Activated naive CD8-positive, alpha-beta T cell (primary cell): ENCODE measurements around the gene MALRD1.

Source experiments
- H3K27ac Mint-ChIP-seq: one replicate; pipeline ENCODE4 v1.8.0; 2021; ENCODE audit warnings: mixed read lengths
- H3K27me3 Mint-ChIP-seq: one replicate; pipeline ENCODE4 v1.8.0; 2021; ENCODE audit warnings: mixed read lengths
- H3K36me3 Mint-ChIP-seq: one replicate; pipeline ENCODE4 v1.8.0; 2021; ENCODE audit warnings: mixed read lengths
- H3K4me1 Mint-ChIP-seq: one replicate; pipeline ENCODE4 v1.8.0; 2021; ENCODE audit warnings: low read depth, mixed read lengths
- H3K4me3 Mint-ChIP-seq: one replicate; pipeline ENCODE4 v1.8.0; 2021; ENCODE audit warnings: mild to moderate bottlenecking, mixed read lengths
- H3K9me3 Mint-ChIP-seq: one replicate; pipeline ENCODE4 v1.8.0; 2021; ENCODE audit warnings: low read depth, mixed read lengths

MALRD1 gene

GRCh38 chr10:19611775-19612174 is 563.2 kb downstream of the MALRD1 start:
- Mint-ChIP-seq H3K27ac (no peak overlapping the region), H3K27me3 (no peaks in the 10 kb centered on the region), H3K4me1 (no peaks in the 10 kb centered on the region), H3K36me3 (no peaks in the 10 kb centered on the region), H3K9me3 (peaks cover 6% of the 10 kb centered on the region), H3K4me3 (no peak overlapping the region)

DNA sequence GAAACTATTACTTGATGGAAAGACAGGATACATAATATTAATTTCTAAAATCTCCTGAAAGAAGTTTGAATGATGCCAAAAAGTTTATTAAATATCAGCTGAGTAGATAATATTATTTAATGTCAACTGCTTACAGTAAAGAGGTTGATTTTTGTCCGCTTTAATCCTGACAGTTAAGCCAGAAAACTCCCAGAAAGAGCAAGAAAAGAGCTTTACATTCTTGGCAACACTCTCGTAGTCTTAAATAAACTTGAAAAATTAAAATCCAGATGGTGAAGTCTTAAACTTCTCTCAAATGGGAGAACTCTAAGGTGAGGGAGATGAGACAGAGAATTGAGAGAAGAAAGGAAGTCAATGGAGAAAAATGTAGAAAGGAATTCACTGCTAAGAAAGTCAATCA is 568.4 kb downstream of the MALRD1 start:
- H3K4me3 Mint-ChIP-seq: no peak overlapping the region
- H3K27me3 Mint-ChIP-seq: no peaks in the 10 kb centered on the region
- H3K9me3 Mint-ChIP-seq: peaks cover 6% of the 10 kb centered on the region
- no peaks in the 10 kb centered on the region for H3K4me1 Mint-ChIP-seq
- no peak overlapping the region for H3K27ac Mint-ChIP-seq
- H3K36me3 Mint-ChIP-seq: no peaks in the 10 kb centered on the region

DNA sequence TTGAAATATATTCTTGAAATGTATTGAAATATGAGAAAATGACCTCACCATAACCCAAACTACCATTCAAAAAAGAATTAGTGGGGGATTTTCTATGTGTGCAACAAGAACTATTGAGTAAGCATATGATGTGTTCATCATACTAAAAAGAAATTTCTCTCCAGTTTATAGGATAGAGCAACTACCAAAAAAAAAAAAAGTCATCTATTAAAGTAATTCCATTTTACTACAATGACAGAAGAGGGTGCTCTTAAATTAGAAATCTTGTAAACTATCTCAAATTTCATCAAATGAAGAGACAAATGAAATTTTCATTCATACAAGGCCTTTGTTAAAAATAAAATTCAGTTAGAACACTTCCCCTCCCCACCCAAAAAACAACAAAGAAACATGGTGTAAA is 572.2 kb downstream of the MALRD1 start:
- H3K27me3 Mint-ChIP-seq: no peaks in the 10 kb centered on the region
- no peaks in the 10 kb centered on the region for H3K36me3 Mint-ChIP-seq
- no peak overlapping the region for H3K4me3 Mint-ChIP-seq
- H3K4me1 Mint-ChIP-seq: no peaks in the 10 kb centered on the region
- H3K9me3 Mint-ChIP-seq: no peaks in the 10 kb centered on the region
- H3K27ac Mint-ChIP-seq: no peak overlapping the region

GRCh38 chr10:19623321-19623720 is 574.7 kb downstream of the MALRD1 start:
- Mint-ChIP-seq H3K9me3 (no peaks in the 10 kb centered on the region), H3K4me3 (no peak overlapping the region), H3K27ac (no peak overlapping the region), H3K36me3 (no peaks in the 10 kb centered on the region), H3K27me3 (no peaks in the 10 kb centered on the region), H3K4me1 (no peaks in the 10 kb centered on the region)

- Mint-ChIP-seq H3K36me3 (no peaks in the 10 kb centered on the region), H3K27me3 (no peaks in the 10 kb centered on the region), H3K27ac (no peak overlapping the region), H3K4me1 (no peaks in the 10 kb centered on the region), H3K9me3 (no peaks in the 10 kb centered on the region), H3K4me3 (no peak overlapping the region)
Measured at GRCh38 chr10:19626156-19626555, 577.6 kb downstream of the MALRD1 start.

- H3K4me1 Mint-ChIP-seq: no peaks in the 10 kb centered on the region
- no peaks in the 10 kb centered on the region for H3K36me3 Mint-ChIP-seq
- no peaks in the 10 kb centered on the region for H3K9me3 Mint-ChIP-seq
- no peaks in the 10 kb centered on the region for H3K27me3 Mint-ChIP-seq
- H3K27ac Mint-ChIP-seq: no peak overlapping the region
- no peak overlapping the region for H3K4me3 Mint-ChIP-seq
Measured at GRCh38 chr10:19628767-19629560, 580.4 kb downstream of the MALRD1 start.

- no peak overlapping the region for H3K27ac Mint-ChIP-seq
- H3K36me3 Mint-ChIP-seq: no peaks in the 10 kb centered on the region
- no peak overlapping the region for H3K4me3 Mint-ChIP-seq
- H3K27me3 Mint-ChIP-seq: no peaks in the 10 kb centered on the region
- H3K4me1 Mint-ChIP-seq: no peaks in the 10 kb centered on the region
- H3K9me3 Mint-ChIP-seq: no peaks in the 10 kb centered on the region
Measured at GRCh38 chr10:19629567-19629966, 581.0 kb downstream of the MALRD1 start.

- Mint-ChIP-seq H3K4me1 (peaks cover 2% of the 10 kb centered on the region), H3K4me3 (no peak overlapping the region), H3K36me3 (no peaks in the 10 kb centered on the region), H3K27ac (no peak overlapping the region), H3K27me3 (no peaks in the 10 kb centered on the region), H3K9me3 (peaks cover 3% of the 10 kb centered on the region)
Measured at GRCh38 chr10:19634163-19634562, 585.6 kb downstream of the MALRD1 start.

- H3K4me1 Mint-ChIP-seq: peaks cover 2% of the 10 kb centered on the region
- peak overlapping the region; percentile 18 for H3K4me3 Mint-ChIP-seq
- H3K9me3 Mint-ChIP-seq: peaks cover 6% of the 10 kb centered on the region
- no peak overlapping the region for H3K27ac Mint-ChIP-seq
- H3K36me3 Mint-ChIP-seq: no peaks in the 10 kb centered on the region
- no peaks in the 10 kb centered on the region for H3K27me3 Mint-ChIP-seq
Measured at GRCh38 chr10:19638182-19638895, 589.7 kb downstream of the MALRD1 start.

DNA sequence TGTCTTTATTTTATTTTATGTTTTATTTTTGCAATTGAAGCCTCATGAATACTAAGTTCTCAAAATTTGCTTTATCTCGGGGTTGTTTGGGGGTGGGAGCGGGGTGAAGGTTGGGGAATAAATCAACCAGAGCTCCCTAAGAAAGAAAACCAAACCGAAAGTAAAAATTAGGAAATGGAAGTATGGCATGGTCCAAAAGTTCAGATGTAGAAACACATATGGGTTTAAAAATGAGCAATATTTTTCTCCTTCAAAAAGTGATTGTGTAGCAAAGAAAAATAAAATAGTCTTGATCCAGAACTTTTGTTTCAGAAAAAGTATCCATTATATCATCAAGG is 590.3 kb downstream of the MALRD1 start:
- Mint-ChIP-seq H3K9me3 (peaks cover 6% of the 10 kb centered on the region), H3K4me3 (peak overlapping the region; percentile 18), H3K36me3 (no peaks in the 10 kb centered on the region), H3K4me1 (peaks cover 2% of the 10 kb centered on the region), H3K27me3 (no peaks in the 10 kb centered on the region), H3K27ac (no peak overlapping the region)

DNA sequence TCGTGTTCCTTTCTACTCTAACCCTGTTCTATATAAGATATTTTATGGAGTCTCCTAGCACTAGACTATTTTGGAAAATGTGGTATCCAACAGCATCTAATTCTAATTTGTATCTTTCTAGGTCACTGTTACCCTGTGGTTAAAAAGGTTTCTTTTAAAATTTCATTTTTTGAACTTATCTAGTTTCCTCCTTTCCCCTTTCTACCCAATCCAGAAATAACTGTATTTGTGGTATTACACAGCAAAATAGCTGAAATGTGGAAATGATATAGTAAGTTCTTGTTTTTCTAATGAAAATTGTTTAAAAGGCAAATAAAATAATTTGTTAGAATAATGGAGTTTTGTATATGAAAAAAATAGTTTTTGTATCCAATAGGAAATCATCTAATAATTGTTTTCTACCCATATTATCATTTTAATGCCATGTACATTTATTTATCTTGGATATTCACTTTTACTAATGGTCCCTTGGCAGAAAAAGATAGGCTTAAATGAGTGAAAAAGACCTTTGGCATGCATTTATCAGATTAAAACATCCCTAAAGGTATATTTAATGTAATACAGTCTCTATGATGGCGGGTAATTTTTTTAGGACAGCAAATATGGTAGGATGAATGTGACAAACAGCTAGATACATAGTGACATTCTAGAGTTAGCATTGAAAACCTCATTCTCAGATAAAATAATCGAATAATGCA is 592.1 kb downstream of the MALRD1 start:
- no peak overlapping the region for H3K4me3 Mint-ChIP-seq
- no peaks in the 10 kb centered on the region for H3K27me3 Mint-ChIP-seq
- peaks cover 2% of the 10 kb centered on the region for H3K4me1 Mint-ChIP-seq
- no peak overlapping the region for H3K27ac Mint-ChIP-seq
- peaks cover 6% of the 10 kb centered on the region for H3K9me3 Mint-ChIP-seq
- no peaks in the 10 kb centered on the region for H3K36me3 Mint-ChIP-seq

DNA sequence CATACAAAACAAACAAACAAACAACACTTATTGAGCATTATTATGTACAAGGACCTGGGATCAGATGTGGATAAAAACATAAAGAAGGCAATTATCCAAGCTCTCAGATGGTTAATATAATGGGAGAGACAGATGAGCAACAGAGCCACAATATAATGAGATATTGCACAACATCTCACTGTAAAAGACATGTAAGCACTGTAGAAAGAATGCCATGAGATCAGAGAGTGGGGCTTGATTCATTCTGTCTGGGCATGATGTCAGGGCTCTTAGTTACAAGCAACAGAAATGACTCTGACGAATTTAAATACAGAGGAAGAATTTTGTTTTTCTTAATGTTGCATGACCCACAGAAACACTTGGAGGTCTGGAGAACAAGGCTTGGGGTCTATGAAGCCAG is 602.9 kb downstream of the MALRD1 start:
- no peaks in the 10 kb centered on the region for H3K36me3 Mint-ChIP-seq
- H3K4me3 Mint-ChIP-seq: no peak overlapping the region
- H3K27me3 Mint-ChIP-seq: no peaks in the 10 kb centered on the region
- H3K27ac Mint-ChIP-seq: no peak overlapping the region
- H3K9me3 Mint-ChIP-seq: peaks cover 8% of the 10 kb centered on the region
- no peaks in the 10 kb centered on the region for H3K4me1 Mint-ChIP-seq

DNA sequence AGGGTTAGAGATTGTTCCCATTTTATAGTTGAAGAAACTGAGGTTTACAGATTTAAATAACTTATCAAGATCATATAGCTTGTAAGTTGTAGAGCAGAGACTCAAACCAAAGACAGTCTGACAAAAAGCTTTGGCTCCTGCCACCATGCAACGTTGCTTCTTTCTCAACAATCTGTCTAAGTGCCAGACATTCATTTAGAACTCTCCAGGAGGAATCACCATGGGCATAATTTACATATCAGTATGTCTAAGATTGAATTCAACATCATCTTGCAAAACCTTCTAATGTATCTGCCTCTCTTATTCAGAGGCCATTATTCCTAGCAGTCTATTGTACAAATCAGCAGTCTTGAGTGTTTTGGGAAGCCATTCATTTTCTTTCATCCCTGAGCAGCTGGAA is 604.1 kb downstream of the MALRD1 start:
- no peaks in the 10 kb centered on the region for H3K36me3 Mint-ChIP-seq
- peaks cover 8% of the 10 kb centered on the region for H3K9me3 Mint-ChIP-seq

GRCh38 chr10:19653931-19654330 is 605.3 kb downstream of the MALRD1 start:
- Mint-ChIP-seq H3K9me3 (peaks cover 3% of the 10 kb centered on the region), H3K36me3 (no peaks in the 10 kb centered on the region), H3K27ac (no peak overlapping the region), H3K27me3 (no peaks in the 10 kb centered on the region), H3K4me3 (no peak overlapping the region), H3K4me1 (no peaks in the 10 kb centered on the region)

More for the DNA sequence above, 604.1 kb downstream of the MALRD1 start:
- no peak overlapping the region for H3K27ac Mint-ChIP-seq
- H3K4me1 Mint-ChIP-seq: no peaks in the 10 kb centered on the region
- H3K4me3 Mint-ChIP-seq: no peak overlapping the region
- H3K27me3 Mint-ChIP-seq: no peaks in the 10 kb centered on the region

GRCh38 chr10:19654576-19654975 is 606.0 kb downstream of the MALRD1 start:
- H3K27ac Mint-ChIP-seq: no peak overlapping the region
- no peaks in the 10 kb centered on the region for H3K36me3 Mint-ChIP-seq
- no peaks in the 10 kb centered on the region for H3K4me1 Mint-ChIP-seq
- no peak overlapping the region for H3K4me3 Mint-ChIP-seq
- no peaks in the 10 kb centered on the region for H3K27me3 Mint-ChIP-seq
- H3K9me3 Mint-ChIP-seq: peaks cover 3% of the 10 kb centered on the region
